Airway epithelial cell (primary cell): ENCODE results near the gene NEU1. TPM values are rescaled to one million over a fixed set of nuclear protein-coding genes. Genes with fewer than 3 reads are reported as not detected.

Experiments used
- total RNA-seq: library from RNA; depleted of rRNA; stranded (reverse); fragments of >200 nt; gene quantifications from 2 replicates; pipeline ENCODE4 v1.2.3, GENCODE V29; 2015

NEU1 gene
- 34.1 and 39.3 TPM in 2 replicates for total RNA-seq

DNA sequence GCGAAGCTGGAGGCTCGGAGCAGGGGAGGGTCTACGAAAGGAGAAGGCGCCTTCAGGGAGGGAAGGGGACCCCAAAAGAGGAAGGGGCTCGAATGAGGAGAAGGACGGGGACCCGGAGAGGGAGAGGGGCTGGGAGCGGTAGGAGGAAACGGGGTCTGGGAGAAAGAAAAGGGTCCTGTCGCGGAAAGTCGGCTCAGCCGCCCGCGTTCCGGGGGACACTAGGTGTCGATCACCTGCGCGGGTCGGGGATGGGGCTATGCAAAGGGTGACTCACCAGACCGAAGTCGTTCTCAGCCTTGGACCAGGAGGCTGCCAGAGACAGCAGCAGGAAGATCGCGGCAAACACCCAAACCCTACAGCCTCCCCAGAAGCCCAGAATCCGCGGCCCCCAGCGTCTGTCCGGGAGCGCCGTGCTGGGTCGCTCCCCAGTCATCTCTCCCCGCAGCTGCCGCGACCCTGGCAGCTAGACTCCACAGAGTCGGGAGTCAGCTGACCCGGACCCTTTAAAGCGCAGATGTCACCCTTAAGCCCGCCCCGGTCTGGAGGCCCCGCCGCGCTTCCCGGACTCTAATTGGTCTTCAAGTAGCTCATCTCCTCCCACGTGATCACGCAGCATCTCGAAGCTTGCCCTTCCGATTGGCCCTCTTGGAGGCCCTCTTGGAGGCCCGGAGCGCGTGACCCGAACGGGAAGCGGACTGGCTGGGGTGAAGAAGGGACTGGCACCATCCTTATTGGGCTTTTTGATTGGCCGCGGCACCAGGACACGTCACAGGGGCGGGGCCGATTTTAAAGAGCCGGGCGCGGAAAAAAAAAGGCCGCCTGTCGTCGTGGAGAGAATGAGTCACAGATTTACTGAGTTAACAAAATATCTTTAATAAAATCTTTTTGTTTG lies at the start of gene NEU1:
NEU1 (minus strand) TSS at position 478 of the 892 bp plus-strand sequence; CDS start at position 433, 45 bp downstream.

GRCh38 chr6:31901953-31902643 lies 39.5 kb upstream of the NEU1 start, which contains the start of gene ZBTB12:
ZBTB12 (minus strand) TSS chr6:31902086; CDS start chr6:31901305, 781 bp downstream.

GRCh38 chr6:31897612-31898382 lies 35.2 kb upstream of the NEU1 start, which contains the start of gene EHMT2:
EHMT2 (minus strand) TSS chr6:31897698; CDS start chr6:31897677, 21 bp downstream.

GRCh38 chr6:31878726-31879125 lies 16.1 kb upstream of the NEU1 start, which contains the start of gene SLC44A4:
SLC44A4 (minus strand) TSS chr6:31878997; CDS start chr6:31878980, 17 bp downstream.

GRCh38 chr6:31827286-31828079 lies 35.1 kb downstream of the NEU1 start, which contains the start of gene HSPA1B:
HSPA1B (plus strand) TSS chr6:31827738; CDS start chr6:31827951, 213 bp downstream.

GRCh38 chr6:31815025-31815838 lies 47.4 kb downstream of the NEU1 start, which contains the start of the genes HSPA1A and HSPA1L:
HSPA1A (plus strand) TSS chr6:31815543; CDS start chr6:31815757, 214 bp downstream.
HSPA1L (minus strand) TSS chr6:31815283; CDS start chr6:31811972, 3,311 bp downstream.

Other genes starting within 250 kb of the NEU1 start
- not detected in 2 replicates for gene AIF1, start 247.6 kb downstream of the NEU1 start, total RNA-seq
- 63.4 and 119 TPM in 2 replicates for gene PRRC2A, start 242.1 kb downstream of the NEU1 start, total RNA-seq
- 200 and 272 TPM in 2 replicates for gene BAG6, start 210.2 kb downstream of the NEU1 start, total RNA-seq
- gene APOM, start 206.9 kb downstream of the NEU1 start, total RNA-seq = 2.3 and 3.9 TPM in 2 replicates
- 17.0 and 18.1 TPM in 2 replicates for gene C6orf47, start 202.0 kb downstream of the NEU1 start, total RNA-seq
- 14.5 and 14.7 TPM in 2 replicates for gene GPANK1, start 197.8 kb downstream of the NEU1 start, total RNA-seq
- 236 and 271 TPM in 2 replicates for gene CSNK2B, start 196.7 kb downstream of the NEU1 start, total RNA-seq
- 0.60 and 2.1 TPM in 2 replicates for gene LY6G5B, start 192.8 kb downstream of the NEU1 start, total RNA-seq
- gene LY6G5C, start 181.8 kb downstream of the NEU1 start, total RNA-seq = 0.42 and 0.79 TPM in 2 replicates
- 26.8 and 31.6 TPM in 2 replicates for gene ABHD16A, start 159.5 kb downstream of the NEU1 start, total RNA-seq
- not detected in 2 replicates for gene LY6G6F, start 156.0 kb downstream of the NEU1 start, total RNA-seq
- not detected in 2 replicates for gene LY6G6D, start 147.5 kb downstream of the NEU1 start, total RNA-seq
- gene LY6G6C, start 141.1 kb downstream of the NEU1 start, total RNA-seq = 1.5 and 3.7 TPM in 2 replicates
- gene MPIG6B, start 139.4 kb downstream of the NEU1 start, total RNA-seq = 0.49 TPM in 1 of 2 replicates, not detected in the other
- gene DDAH2, start 133.5 kb downstream of the NEU1 start, total RNA-seq = 28.1 and 43.2 TPM in 2 replicates
- gene CLIC1, start 126.3 kb downstream of the NEU1 start, total RNA-seq = 445 and 657 TPM in 2 replicates
- 10.5 and 12.6 TPM in 2 replicates for gene MSH5, start 122.8 kb downstream of the NEU1 start, total RNA-seq
- gene SAPCD1, start 100.2 kb downstream of the NEU1 start, total RNA-seq = 0.63 and 2.0 TPM in 2 replicates
- gene VWA7, start 85.5 kb downstream of the NEU1 start, total RNA-seq = 1.6 and 2.8 TPM in 2 replicates
- gene VARS1, start 67.1 kb downstream of the NEU1 start, total RNA-seq = 109 and 115 TPM in 2 replicates
- gene LSM2, start 55.9 kb downstream of the NEU1 start, total RNA-seq = 73.8 and 83.4 TPM in 2 replicates
- 0.14 and 0.21 TPM in 2 replicates for gene HSPA1L, start 47.5 kb downstream of the NEU1 start, total RNA-seq
- gene HSPA1A, start 47.3 kb downstream of the NEU1 start, total RNA-seq = 85.4 and 93.2 TPM in 2 replicates
- 172 and 180 TPM in 2 replicates for gene HSPA1B, start 35.1 kb downstream of the NEU1 start, total RNA-seq
- 4.2 and 7.5 TPM in 2 replicates for gene SLC44A4, start 16.2 kb upstream of the NEU1 start, total RNA-seq
- gene EHMT2, start 34.9 kb upstream of the NEU1 start, total RNA-seq = 29.7 and 35.3 TPM in 2 replicates
- gene ZBTB12, start 39.3 kb upstream of the NEU1 start, total RNA-seq = 0.46 and 0.99 TPM in 2 replicates
- gene C2, start 64.9 kb upstream of the NEU1 start, total RNA-seq = 0.21 TPM in 1 of 2 replicates, not detected in the other
- 3.1 and 3.9 TPM in 2 replicates for gene CFB, start 83.3 kb upstream of the NEU1 start, total RNA-seq
- gene NELFE, start 96.2 kb upstream of the NEU1 start, total RNA-seq = 77.9 and 106 TPM in 2 replicates
- 42.3 and 66.5 TPM in 2 replicates for gene SKIC2, start 96.4 kb upstream of the NEU1 start, total RNA-seq
- gene DXO, start 109.3 kb upstream of the NEU1 start, total RNA-seq = 16.1 and 17.8 TPM in 2 replicates
- 0.05 and 1.1 TPM in 2 replicates for gene C4A, start 119.2 kb upstream of the NEU1 start, total RNA-seq
- gene C4B, start 152.0 kb upstream of the NEU1 start, total RNA-seq = 0.09 and 1.1 TPM in 2 replicates
- gene CYP21A2, start 175.6 kb upstream of the NEU1 start, total RNA-seq = 0.28 TPM in 1 of 2 replicates, not detected in the other
- gene TNXB, start 246.5 kb upstream of the NEU1 start, total RNA-seq = under 0.01 and 0.05 TPM in 2 replicates